Lower leg skin (tissue), 3 donors: ENCODE data around the gene EXOC1.

Source experiments
- CTCF ChIP-seq, 3 donors: fragments of 450-650 bp; IDR thresholded peaks; one replicate each; pipeline ENCODE4 v1.5.1; 2016; ENCODE audit warnings: antibody characterized with exemption in 3 of 3, mild to moderate bottlenecking in 3 of 3, moderate library complexity in 2 of 3
- POLR2A ChIP-seq, 2 donors: fragments of 450-650 bp; IDR thresholded peaks; one replicate each; pipeline ENCODE4 v1.6.1; 2016 to 2017; ENCODE audit warnings: antibody characterized with exemption in 2 of 2, mild to moderate bottlenecking in 1 of 2, moderate library complexity in 1 of 2

DNA sequence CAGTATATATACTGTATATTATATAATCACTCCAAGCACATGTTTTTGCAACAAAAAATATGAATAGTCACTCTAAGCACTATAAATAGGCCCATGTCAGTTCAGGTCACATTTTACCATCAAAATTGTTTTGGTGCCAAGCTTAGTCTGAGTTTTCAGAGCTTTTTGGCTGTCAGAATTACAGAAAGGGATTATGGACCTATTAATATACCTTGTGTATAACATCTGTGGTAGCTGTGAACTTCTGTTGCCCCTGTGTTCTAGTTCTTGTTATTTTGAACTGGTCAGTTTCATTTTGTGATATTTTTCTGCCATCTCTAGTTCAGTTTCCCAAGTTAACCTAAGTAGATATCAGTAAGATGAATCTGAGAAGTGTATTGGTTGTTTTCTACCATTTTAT lies 22.9 kb downstream of the EXOC1 start:
- TF ChIP-seq CTCF (IDR thresholded peaks at IDR 0.05): no peak
- no peak for TF ChIP-seq POLR2A (IDR thresholded peaks at IDR 0.05)
